NCI-H1694 treated with DMSO at 0.1 percent for 48 hours (cell line): Measurements from ENCODE around the gene SLC35G4.
"Not testable (repeated sequence)": the region's sequence is repeated elsewhere in the genome, so short reads cannot be mapped to it uniquely, and the experiment has no call there.

ENCODE experiments used
- DNase-seq: peaks from one replicate; lab custom pipeline; 2025; lab: John Stamatoyannopoulos, UW

SLC35G4 gene

DNA sequence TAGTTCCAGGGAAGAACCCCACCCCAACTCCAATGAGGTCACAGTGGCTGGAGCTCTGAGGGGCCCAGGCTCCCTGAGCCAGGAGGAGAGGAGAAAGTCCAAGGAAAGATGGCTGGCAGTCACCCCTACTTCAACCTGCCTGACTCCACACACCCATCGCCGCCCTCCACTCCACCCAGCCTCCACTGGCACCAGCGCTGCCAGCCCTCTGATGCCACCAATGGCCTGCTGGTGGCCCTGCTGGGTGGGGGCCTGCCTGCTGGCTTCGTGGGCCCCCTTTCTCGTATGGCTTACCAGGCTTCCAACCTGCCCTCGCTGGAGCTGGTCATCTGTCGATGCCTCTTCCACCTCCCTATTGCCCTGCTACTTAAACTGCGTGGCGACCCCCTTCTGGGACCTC, at the start of gene SLC35G4:
Gene SLC35G4, plus strand, starts transcription at position 109 of the 400 bp plus-strand sequence. Its CDS starts 0 bp downstream, at position 109.
- not testable (repeated sequence) for DNase-seq

DNA sequence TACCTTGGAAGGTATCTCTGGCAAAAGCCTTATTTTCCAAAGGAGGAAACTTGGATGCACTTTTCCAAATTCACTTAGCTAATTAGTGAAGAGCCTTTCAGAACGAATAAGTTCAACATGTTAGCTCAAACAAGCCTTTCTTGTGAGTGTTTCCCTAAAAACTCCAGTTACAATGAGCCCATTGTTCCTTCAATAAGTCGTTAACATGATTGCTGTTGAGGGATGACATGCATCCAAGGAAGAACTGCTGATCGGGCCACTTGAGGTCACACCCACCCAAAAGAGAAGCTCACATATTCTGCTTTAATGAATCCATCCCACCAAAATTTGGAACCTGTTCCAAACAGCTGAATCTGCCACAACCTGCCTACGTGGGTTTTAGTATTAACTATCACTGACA, 48.1 kb upstream of the SLC35G4 start:
- no peak for DNase-seq

GRCh38 chr18:11565716-11566115, 43.7 kb upstream of the SLC35G4 start:
- DNase-seq = no peak

DNA sequence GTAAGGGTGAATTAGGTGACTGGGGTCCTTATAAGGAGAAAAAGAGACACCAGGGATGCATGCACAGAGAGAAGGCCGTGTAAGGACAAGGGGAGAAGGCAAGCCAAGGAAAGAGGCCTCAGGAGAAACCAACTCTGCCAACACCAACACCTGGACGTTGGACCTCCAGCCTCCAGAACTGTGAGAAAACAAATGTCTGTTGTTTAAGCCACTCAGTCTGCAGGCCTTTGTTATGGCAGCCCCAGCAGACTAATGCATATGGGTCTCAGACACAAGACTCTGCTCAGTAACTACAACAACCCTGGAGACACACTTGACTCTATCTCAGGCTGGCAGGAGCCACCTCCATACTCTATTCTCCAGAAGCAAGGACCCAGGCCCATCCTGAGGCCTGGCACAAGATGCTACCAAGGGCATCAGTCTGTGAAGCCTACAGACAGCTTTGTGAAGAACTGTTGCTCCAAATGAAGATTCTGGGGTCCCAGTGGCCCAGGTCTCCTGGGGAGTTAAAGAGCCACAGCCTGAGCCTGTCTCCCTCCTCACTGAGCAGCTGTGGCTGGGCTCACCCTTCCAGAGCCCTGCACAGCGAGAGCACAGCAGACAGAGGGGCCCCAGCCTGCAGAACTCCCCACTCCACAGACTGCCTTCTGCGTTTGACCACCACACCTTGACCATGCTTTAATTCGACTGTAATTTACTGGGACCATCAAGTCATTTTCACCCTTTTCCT, 43.0 kb upstream of the SLC35G4 start:
- no peak for DNase-seq

- no peak for DNase-seq
These were observed 42.0 kb upstream of the SLC35G4 start for GRCh38 chr18:11567396-11567795.

DNA sequence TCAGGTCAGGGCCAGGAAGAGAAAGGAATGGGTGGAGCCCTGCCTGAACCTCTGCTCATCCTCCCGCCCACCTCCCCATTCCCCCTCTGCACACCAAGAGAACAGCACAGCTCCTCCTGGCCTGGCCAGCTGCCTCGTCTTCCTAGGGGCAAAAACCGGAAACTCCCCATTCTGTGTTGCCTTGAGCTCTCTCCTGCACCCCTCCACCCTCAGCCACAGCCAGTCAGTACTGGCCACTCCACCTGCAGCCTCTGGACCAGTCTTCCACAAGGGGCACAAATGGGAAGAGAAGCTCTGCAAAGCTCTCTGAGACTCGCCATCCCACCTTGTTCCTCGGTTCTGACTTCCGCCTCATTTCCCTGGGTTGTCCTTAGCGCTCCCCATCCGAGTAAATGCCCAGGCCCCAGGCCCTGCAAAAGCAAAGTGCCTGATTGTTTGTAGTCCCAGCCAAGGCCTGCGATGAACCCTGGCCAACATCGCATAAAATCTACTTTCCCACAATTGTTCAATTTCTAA, 39.3 kb upstream of the SLC35G4 start:
- no peak for DNase-seq

- no peak for DNase-seq
These were observed 38.5 kb upstream of the SLC35G4 start for GRCh38 chr18:11570769-11571412.

GRCh38 chr18:11572201-11572600, 37.2 kb upstream of the SLC35G4 start:
- no peak for DNase-seq

DNA sequence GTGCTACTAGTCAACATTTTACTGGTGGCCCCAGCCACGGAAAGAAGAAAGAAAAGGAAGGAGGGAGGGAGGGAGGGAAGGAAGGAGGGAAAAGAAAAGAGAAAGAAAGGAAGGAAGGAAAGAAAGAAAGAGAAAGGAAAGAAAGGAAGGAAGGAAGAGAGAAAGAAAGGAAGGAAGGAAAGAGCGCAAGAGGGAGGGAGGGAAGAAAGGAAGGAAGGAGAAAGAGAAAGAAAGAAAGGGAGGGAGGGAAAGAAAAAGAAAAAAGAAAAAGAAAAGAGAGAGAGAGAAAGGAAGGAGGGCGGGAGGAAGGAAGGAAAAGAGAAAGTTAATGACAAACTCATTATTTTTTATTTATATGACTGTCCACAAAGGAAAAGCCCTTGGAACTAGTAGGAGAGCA, 34.9 kb upstream of the SLC35G4 start:
- DNase-seq = no peak

GRCh38 chr18:11577271-11578112, 31.9 kb upstream of the SLC35G4 start:
- DNase-seq = no peak

DNA sequence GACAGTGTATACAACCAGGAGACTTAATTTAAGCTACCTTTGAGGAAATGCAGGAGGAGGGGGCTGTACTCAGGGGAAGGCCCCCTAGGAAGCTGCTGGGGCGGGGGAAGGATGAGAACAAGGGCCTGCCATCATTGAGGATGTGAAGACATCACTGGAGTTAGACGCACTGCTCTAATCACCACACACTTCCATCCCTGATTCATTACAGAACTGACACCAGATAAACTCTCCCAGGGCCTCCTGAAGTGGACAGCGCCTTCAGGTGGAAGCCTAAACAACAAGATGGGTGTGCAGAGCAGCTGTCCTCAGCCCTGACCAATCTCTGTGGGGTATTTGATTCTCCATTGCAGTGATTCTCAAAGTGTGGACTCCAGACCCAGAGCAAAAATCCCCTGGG, 30.6 kb upstream of the SLC35G4 start:
- no peak for DNase-seq

GRCh38 chr18:11579916-11580315, 29.5 kb upstream of the SLC35G4 start:
- DNase-seq = no peak

DNA sequence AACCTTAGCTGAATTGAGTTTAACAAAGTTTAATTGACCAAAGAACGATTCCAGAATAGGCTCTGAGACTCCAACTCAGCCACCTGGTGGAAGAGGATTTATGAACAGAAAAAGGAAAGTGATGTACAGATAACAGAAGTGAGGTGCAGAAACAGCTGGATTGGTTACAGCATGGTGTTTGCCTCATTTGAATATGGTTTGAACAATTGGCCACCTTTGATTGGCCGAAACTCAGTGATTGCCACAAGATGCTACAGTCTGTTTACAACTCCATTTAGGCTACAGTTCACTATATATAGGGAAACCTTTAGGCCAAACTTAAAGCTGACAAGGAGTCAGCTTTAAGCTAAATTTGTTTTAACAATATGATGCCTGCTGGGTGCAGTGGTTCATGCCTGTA, 28.1 kb upstream of the SLC35G4 start:
- DNase-seq = no peak

DNA sequence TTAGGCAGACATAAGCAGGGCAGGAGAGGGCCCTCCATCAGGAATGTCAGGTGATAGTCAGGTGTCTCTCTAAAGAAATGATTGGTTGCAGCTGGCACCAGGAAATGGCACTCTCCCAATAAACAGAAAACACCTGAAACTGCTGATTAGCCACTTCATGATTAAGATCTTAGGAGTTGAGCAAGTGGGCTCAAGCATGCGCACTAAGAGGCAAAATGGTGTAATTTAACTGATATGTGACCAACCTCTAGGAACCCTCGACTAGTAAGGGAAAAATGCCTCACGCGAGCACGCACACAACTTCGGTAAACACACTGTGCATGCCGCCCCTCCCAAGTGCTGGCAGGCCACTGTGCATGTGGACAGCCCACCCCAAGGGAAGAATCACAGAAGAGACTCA, 23.8 kb upstream of the SLC35G4 start:
- DNase-seq = no peak

DNA sequence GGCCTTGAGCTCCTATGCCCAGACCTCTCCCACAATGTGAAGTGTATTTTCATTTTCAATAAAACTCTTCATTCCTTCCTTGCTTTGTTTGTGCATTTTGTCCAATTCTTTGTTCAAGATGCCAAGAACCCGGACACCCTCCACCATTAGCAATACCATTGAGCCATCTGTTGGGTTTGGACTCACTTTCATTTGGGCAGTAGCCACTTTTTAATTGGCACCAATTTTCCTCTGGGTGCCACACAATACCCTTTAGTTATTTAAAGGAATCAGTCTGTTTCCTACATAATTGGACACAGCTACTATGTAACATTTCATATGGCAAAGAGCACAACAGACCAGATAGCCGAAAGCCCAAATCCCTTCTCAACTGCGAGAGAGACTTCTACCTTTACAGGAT, 22.5 kb upstream of the SLC35G4 start:
- DNase-seq = no peak

GRCh38 chr18:11587432-11587831, 22.0 kb upstream of the SLC35G4 start:
- no peak for DNase-seq

DNA sequence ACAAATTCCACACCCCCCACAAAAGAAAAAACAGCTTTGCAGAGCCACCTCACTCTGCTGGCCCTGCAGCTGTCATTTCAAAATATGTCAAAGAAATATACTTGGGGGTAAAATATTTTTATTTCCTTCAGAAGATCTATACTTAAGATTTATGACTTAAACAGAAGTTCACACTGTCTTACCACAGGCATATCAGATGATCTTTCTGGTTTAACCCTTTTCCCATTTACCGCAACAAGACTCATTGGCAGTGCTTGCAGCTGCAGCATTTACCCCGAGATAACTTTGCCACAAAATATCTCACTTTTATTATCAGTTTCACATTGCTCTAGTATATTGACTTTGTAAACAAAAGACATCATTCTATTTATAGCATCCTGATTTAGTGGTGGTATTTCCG, 21.6 kb upstream of the SLC35G4 start:
- no peak for DNase-seq

DNA sequence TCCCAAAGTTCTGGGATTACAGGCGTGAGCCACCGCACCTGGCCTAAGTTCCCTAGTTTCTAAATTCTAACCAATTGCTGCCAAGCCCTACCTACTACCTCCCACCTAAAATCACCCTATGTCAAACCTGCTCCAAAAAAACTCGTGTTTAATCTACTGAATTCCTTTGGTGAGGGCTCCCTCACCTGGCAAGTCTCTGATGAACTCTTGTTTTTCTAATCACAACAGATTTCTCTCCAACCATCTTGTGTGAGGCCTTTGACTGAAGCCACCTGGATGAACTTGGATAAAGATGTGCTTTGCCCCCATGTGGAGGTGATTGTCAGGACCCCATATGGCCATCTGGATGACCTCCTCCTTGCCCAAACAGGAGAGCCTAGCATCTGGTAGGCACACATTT, 17.4 kb upstream of the SLC35G4 start:
- no peak for DNase-seq

- no peak for DNase-seq
These were observed 9.1 kb upstream of the SLC35G4 start for GRCh38 chr18:11600321-11600720.

- DNase-seq = no peak
These were observed 1.5 kb upstream of the SLC35G4 start for GRCh38 chr18:11607906-11608305.

DNA sequence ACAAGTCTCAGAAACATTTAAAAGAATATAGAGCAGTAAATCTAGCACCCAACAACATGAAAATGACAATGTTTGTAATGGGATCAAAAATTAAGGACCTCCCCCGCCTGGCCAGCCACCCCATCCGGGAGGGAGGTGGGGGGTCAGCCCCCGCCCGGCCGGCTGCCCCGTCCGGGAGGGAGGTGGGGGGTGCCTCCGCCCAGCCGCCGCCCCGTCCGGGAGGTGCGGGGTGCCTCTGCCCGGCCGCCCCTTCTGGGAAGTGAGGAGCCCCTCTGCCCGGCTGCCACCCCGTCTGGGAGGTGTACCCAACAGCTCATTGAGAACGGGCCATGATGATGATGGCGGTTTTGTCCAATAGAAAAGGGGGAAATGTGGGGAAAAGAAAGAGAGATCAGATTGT, 778 bp upstream of the SLC35G4 start:
- not testable (repeated sequence) for DNase-seq

DNA sequence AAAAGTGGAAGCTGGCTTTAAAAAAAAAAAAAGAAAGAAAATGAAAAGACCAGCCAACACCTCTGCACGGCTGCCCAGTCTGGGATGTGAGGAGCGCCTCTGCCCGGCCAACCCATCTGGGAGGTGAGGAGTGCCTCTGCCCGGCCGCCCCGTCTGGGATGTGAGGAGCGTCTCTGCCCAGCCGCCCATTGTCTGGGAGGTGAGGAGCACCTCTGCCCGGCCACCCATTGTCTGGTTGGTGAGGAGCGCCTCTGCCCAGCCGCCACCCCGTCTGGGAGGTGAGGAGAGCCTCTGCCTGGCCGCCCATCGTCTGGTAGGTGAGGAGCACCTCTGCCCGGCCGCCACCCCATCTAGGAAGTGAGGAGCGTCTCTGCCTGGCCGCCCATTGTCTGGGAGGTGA, 3.7 kb downstream of the SLC35G4 start:
- not testable (repeated sequence) for DNase-seq

DNA sequence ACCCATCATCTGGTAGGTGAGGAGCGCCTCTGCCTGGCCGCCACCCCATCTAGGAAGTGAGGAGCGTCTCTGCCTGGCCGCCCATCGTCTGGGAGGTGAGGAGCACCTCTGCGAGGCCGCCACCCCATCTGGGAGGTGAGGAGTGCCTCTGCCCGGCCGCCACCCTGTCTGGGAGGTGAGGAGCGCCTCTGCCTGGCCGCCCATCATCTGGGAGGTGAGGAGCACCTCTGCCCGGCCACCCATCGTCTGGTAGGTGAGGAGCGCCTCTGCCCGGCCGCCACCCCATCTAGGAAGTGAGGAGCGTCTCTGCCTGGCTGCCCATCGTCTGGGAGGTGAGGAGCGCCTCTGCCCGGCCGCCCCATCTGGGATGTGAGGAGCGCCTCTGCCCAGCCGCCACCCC, 4.2 kb downstream of the SLC35G4 start:
- DNase-seq = not testable (repeated sequence)
